DND-41 (cell line): ENCODE measurements around the gene SRSF5.

Experiments
- EZH2 ChIP-seq: IDR thresholded peaks from 3 replicates; pipeline ENCODE4 v1.6.1; 2012; ENCODE audit warnings: borderline replicate concordance, low read depth, mild to moderate bottlenecking, moderate library complexity, low read length, inconsistent platforms; ENCODE audit not compliant: severe bottlenecking
- TF ChIP-seq, protein P1 (sequence below): IDR thresholded peaks from 2 replicates; pipeline ENCODE4 v1.5.1; 2012; ENCODE audit warnings: borderline replicate concordance, low read length, moderate library complexity, mild to moderate bottlenecking; ENCODE audit not compliant: poor library complexity, severe bottlenecking; ENCODE audit errors: extremely low read depth

GRCh38 chr14:69808919-69809808, 42.2 kb downstream of the SRSF5 start:
- TF ChIP-seq, protein P1, sequence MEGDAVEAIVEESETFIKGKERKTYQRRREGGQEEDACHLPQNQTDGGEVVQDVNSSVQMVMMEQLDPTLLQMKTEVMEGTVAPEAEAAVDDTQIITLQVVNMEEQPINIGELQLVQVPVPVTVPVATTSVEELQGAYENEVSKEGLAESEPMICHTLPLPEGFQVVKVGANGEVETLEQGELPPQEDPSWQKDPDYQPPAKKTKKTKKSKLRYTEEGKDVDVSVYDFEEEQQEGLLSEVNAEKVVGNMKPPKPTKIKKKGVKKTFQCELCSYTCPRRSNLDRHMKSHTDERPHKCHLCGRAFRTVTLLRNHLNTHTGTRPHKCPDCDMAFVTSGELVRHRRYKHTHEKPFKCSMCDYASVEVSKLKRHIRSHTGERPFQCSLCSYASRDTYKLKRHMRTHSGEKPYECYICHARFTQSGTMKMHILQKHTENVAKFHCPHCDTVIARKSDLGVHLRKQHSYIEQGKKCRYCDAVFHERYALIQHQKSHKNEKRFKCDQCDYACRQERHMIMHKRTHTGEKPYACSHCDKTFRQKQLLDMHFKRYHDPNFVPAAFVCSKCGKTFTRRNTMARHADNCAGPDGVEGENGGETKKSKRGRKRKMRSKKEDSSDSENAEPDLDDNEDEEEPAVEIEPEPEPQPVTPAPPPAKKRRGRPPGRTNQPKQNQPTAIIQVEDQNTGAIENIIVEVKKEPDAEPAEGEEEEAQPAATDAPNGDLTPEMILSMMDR: no peak
- no peak for TF ChIP-seq EZH2
